Kidney (tissue), 14 donors: Measurements from ENCODE around the gene SFT2D2. TPM values are rescaled to one million over a fixed set of nuclear protein-coding genes. Genes with fewer than 3 reads are reported as not detected.
"Not testable (repeated sequence)": the region's sequence is repeated elsewhere in the genome, so short reads cannot be mapped to it uniquely, and the experiment has no call there.

Experiments
- DNase-seq, 5 donors: peaks; one replicate each; pipeline ENCODE4 v3.0.0-alpha.2; 2013 to 2020
- FAIRE-seq: peaks from 2 replicates; lab custom pipeline; 2012; peaks lifted over from hg19 to GRCh38; lab: Jason Lieb, UNC
- H3K27ac ChIP-seq, 2 donors: one replicate each; pipeline ENCODE4 v1.7.0; 2013; ENCODE audit warnings: low read depth in 2 of 2, low read length in 2 of 2, inconsistent platforms in 1 of 2
- H3K27me3 ChIP-seq: one replicate; pipeline ENCODE4 v1.7.1; 2013; ENCODE audit warnings: low read length, inconsistent platforms; ENCODE audit not compliant: control insufficient read depth, insufficient read depth
- H3K36me3 ChIP-seq, 3 donors: one replicate each; pipeline versions ENCODE4 v1.7.0 to v1.7.1; 2013; ENCODE audit warnings: low read length in 3 of 3, control low read depth in 1 of 3, inconsistent platforms in 1 of 3; ENCODE audit not compliant: insufficient read depth in 3 of 3, control insufficient read depth in 2 of 3
- H3K4me1 ChIP-seq, 3 donors: one replicate each; pipeline versions ENCODE4 v1.7.0 to v1.7.1; 2013; ENCODE audit warnings: low read length in 3 of 3, inconsistent platforms in 1 of 3, low read depth in 1 of 3; ENCODE audit not compliant: control insufficient read depth in 2 of 3, insufficient read depth in 2 of 3
- H3K4me3 ChIP-seq, 3 donors: one replicate each; pipeline versions ENCODE4 v1.7.0 to v1.8.1; 2013; ENCODE audit warnings: low read length in 3 of 3, control low read depth in 1 of 3, inconsistent platforms in 1 of 3
- H3K9ac ChIP-seq, 3 donors: one replicate each; pipeline versions ENCODE4 v1.7.0 to v1.7.1; 2013; ENCODE audit warnings: low read length in 3 of 3, control low read depth in 1 of 3, inconsistent platforms in 1 of 3
- H3K9me3 ChIP-seq, 3 donors: one replicate each; pipeline versions ENCODE4 v1.7.0 to v1.7.1; 2013; ENCODE audit warnings: low read length in 3 of 3, control low read depth in 1 of 3, inconsistent platforms in 1 of 3; ENCODE audit not compliant: control insufficient read depth in 2 of 3, insufficient read depth in 1 of 3
- CTCF ChIP-seq: IDR thresholded peaks from 3 replicates; pipeline ENCODE4 v1.5.1; 2012; ENCODE audit warnings: mild to moderate bottlenecking, moderate library complexity, borderline replicate concordance; ENCODE audit not compliant: insufficient read depth; ENCODE audit errors: extremely low read depth
- intact Hi-C: fragments of 100-400 bp; cut with DNase I; formaldehyde crosslinking; loops from one replicate; pipeline ENCODE4 v1.11.1; 2022
- polyA plus RNA-seq: library from polyadenylated mRNA; stranded (reverse); fragments of 350-450 nt; fragmentation: Illumina TruSeq; extraction: RNeasy Lipid Tissue Mini Kit (QIAGEN cat#74804); gene quantifications from one replicate; pipeline ENCODE4 v1.2.3, GENCODE V29; 2014; ENCODE audit warnings: low read depth, low replicate concordance; ENCODE audit not compliant: insufficient read depth
- total RNA-seq: library from RNA; stranded (reverse); fragmentation: NEBNext Ultra II Directional; extraction: Animal tissue kit (Norgen Biotek cat#: 25700); gene quantifications from one replicate; pipeline ENCODE4 v1.2.1, GENCODE V29; 2021
- donor health status: control.
- donor health status: control.
- donor health status: control.
- donor health status: control.
- donor health status: control.
- donor health status: DM: yes; HTN: yes; CAD: no.
- donor health status: Normal renal cell carcinoma (clear cell type).

SFT2D2 gene
- total and polyA plus RNA-seq, 2 donors from 2014 or later = 7.4 to 89.3 TPM

GRCh38 chr1:168202941-168203654 is 22.7 kb upstream of the SFT2D2 start:
- no peaks in the 10 kb centered on the region for H3K27me3 ChIP-seq
- no peak overlapping the region for H3K9ac ChIP-seq
- intact Hi-C loops = no loop called here
- TF ChIP-seq CTCF = no peak
- H3K36me3 ChIP-seq = peaks cover 0 to 12% (median 2%) of the 10 kb centered on the region in 3 donors
- no peak overlapping the region for H3K4me3 ChIP-seq
- no peaks in the 10 kb centered on the region for H3K9me3 ChIP-seq
- DNase-seq (no peak), FAIRE-seq (no peak)
- H3K4me1 ChIP-seq = no peaks in the 10 kb centered on the region
- no peak overlapping the region for H3K27ac ChIP-seq

- no peaks in the 10 kb centered on the region for H3K27me3 ChIP-seq
- H3K4me1 ChIP-seq = no peaks in the 10 kb centered on the region
- DNase-seq (no peak), FAIRE-seq (no peak)
- no peak overlapping the region for H3K27ac ChIP-seq
- TF ChIP-seq CTCF = no peak
- no peak overlapping the region for H3K9ac ChIP-seq
- intact Hi-C loops = no loop called here
- no peaks in the 10 kb centered on the region for H3K9me3 ChIP-seq
- no peaks in the 10 kb centered on the region for H3K36me3 ChIP-seq
- H3K4me3 ChIP-seq = no peak overlapping the region
Measured at GRCh38 chr1:168206111-168206510, 19.7 kb upstream of the SFT2D2 start.

- DNase-seq, intact Hi-C loops, FAIRE-seq, H3K9me3 ChIP-seq, H3K4me3 ChIP-seq, H3K27ac ChIP-seq, H3K36me3 ChIP-seq, H3K9ac ChIP-seq, H3K4me1 ChIP-seq, H3K27me3 ChIP-seq: not testable (repeated sequence)
Measured at GRCh38 chr1:168207673-168208072, 18.1 kb upstream of the SFT2D2 start.

GRCh38 chr1:168210312-168210711 is 15.5 kb upstream of the SFT2D2 start:
- Histone ChIP-seq H3K9ac (no peak overlapping the region), H3K27ac (no peak overlapping the region), H3K27me3 (no peaks in the 10 kb centered on the region), H3K4me1 (no peaks in the 10 kb centered on the region), H3K36me3 (no peaks in the 10 kb centered on the region), H3K4me3 (no peak overlapping the region), H3K9me3 (peaks cover 0 to 9% (median 0%) of the 10 kb centered on the region in 3 donors)
- intact Hi-C loops = no loop called here
- FAIRE-seq (no peak), DNase-seq (no peak)
- no peak for TF ChIP-seq CTCF
